Measurements from ENCODE around the gene LENG9.

Gene LENG9

GRCh38 chr19:54459282-54460229, 4.0 kb downstream of the LENG9 start:
- Histone ChIP-seq H3K36me3 (ENCODE audit: control insufficient read depth, insufficient read depth, low read length) (peaks cover 67% of the 10 kb centered on the region), H3K27me3 (ENCODE audit: control insufficient read depth, insufficient read depth, low read length, poor library complexity, severe bottlenecking) (peaks cover 6% of the 10 kb centered on the region)
- WGBS, 2 experiments = 95 to 96% methylated on average over 16 of the region's 16 CpGs

GRCh38 chr19:54458648-54459281, 4.8 kb downstream of the LENG9 start:
- no peak overlapping the region for H3K4me3 ChIP-seq (ENCODE audit: insufficient read depth, low read depth, low read length)
- H3K4me1 ChIP-seq (ENCODE audit: control insufficient read depth, insufficient read depth, low read length) = no peaks in the 10 kb centered on the region
- no peaks in the 10 kb centered on the region for H3K9me3 ChIP-seq (ENCODE audit: control insufficient read depth, low read length)
- WGBS, 2 experiments = 96 to 97% methylated on average over 11 of the region's 11 CpGs
- peaks cover 75% of the 10 kb centered on the region for H3K36me3 ChIP-seq (ENCODE audit: control insufficient read depth, insufficient read depth, low read length)
- H3K27ac ChIP-seq (ENCODE audit: insufficient read depth, low read depth, low read length, poor library complexity, severe bottlenecking) = no peak overlapping the region
- peaks cover 6% of the 10 kb centered on the region for H3K27me3 ChIP-seq (ENCODE audit: control insufficient read depth, insufficient read depth, low read length, poor library complexity, severe bottlenecking)

More at GRCh38 chr19:54459282-54460229, 4.0 kb downstream of the LENG9 start:
- Histone ChIP-seq H3K4me1 (ENCODE audit: control insufficient read depth, insufficient read depth, low read length) (no peaks in the 10 kb centered on the region), H3K9me3 (ENCODE audit: control insufficient read depth, low read length) (no peaks in the 10 kb centered on the region), H3K4me3 (ENCODE audit: insufficient read depth, low read depth, low read length) (no peak overlapping the region), H3K27ac (ENCODE audit: insufficient read depth, low read depth, low read length, poor library complexity, severe bottlenecking) (no peak overlapping the region)

GRCh38 chr19:54457773-54458647, 5.6 kb downstream of the LENG9 start:
- 93 to 94% methylated on average over 42 of the region's 42 CpGs for WGBS, 2 experiments
- H3K4me3 ChIP-seq (ENCODE audit: insufficient read depth, low read depth, low read length) = no peak overlapping the region
- peaks cover 2% of the 10 kb centered on the region for H3K27me3 ChIP-seq (ENCODE audit: control insufficient read depth, insufficient read depth, low read length, poor library complexity, severe bottlenecking)
- H3K9me3 ChIP-seq (ENCODE audit: control insufficient read depth, low read length) = no peaks in the 10 kb centered on the region
- H3K4me1 ChIP-seq (ENCODE audit: control insufficient read depth, insufficient read depth, low read length) = no peaks in the 10 kb centered on the region
- H3K36me3 ChIP-seq (ENCODE audit: control insufficient read depth, insufficient read depth, low read length) = peaks cover 82% of the 10 kb centered on the region
- no peak overlapping the region for H3K27ac ChIP-seq (ENCODE audit: insufficient read depth, low read depth, low read length, poor library complexity, severe bottlenecking)

- Histone ChIP-seq H3K27me3 (ENCODE audit: control insufficient read depth, insufficient read depth, low read length, poor library complexity, severe bottlenecking) (no peaks in the 10 kb centered on the region), H3K4me1 (ENCODE audit: control insufficient read depth, insufficient read depth, low read length) (no peaks in the 10 kb centered on the region), H3K4me3 (ENCODE audit: insufficient read depth, low read depth, low read length) (no peak overlapping the region), H3K36me3 (ENCODE audit: control insufficient read depth, insufficient read depth, low read length) (peaks cover 90% of the 10 kb centered on the region), H3K9me3 (ENCODE audit: control insufficient read depth, low read length) (no peaks in the 10 kb centered on the region), H3K27ac (ENCODE audit: insufficient read depth, low read depth, low read length, poor library complexity, severe bottlenecking) (no peak overlapping the region)
- 96% methylated on average over 51 of the region's 51 CpGs for WGBS, 2 experiments
These were observed 6.9 kb downstream of the LENG9 start for GRCh38 chr19:54456423-54457373.

- WGBS, 2 experiments = 97% methylated on average over 40 of the region's 40 CpGs
These were observed 7.7 kb downstream of the LENG9 start for GRCh38 chr19:54455786-54456422.

GRCh38 chr19:54454781-54455675, 8.6 kb downstream of the LENG9 start:
- Histone ChIP-seq H3K27me3 (ENCODE audit: control insufficient read depth, insufficient read depth, low read length, poor library complexity, severe bottlenecking) (no peaks in the 10 kb centered on the region), H3K27ac (ENCODE audit: insufficient read depth, low read depth, low read length, poor library complexity, severe bottlenecking) (no peak overlapping the region), H3K36me3 (ENCODE audit: control insufficient read depth, insufficient read depth, low read length) (peaks cover 81% of the 10 kb centered on the region), H3K4me1 (ENCODE audit: control insufficient read depth, insufficient read depth, low read length) (peaks cover 7% of the 10 kb centered on the region), H3K4me3 (ENCODE audit: insufficient read depth, low read depth, low read length) (no peak overlapping the region), H3K9me3 (ENCODE audit: control insufficient read depth, low read length) (no peaks in the 10 kb centered on the region)
- WGBS, 2 experiments = 96 to 97% methylated on average over 33 of the region's 33 CpGs

More at GRCh38 chr19:54455786-54456422, 7.7 kb downstream of the LENG9 start:
- no peak overlapping the region for H3K27ac ChIP-seq (ENCODE audit: insufficient read depth, low read depth, low read length, poor library complexity, severe bottlenecking)
- no peaks in the 10 kb centered on the region for H3K4me1 ChIP-seq (ENCODE audit: control insufficient read depth, insufficient read depth, low read length)
- no peak overlapping the region for H3K4me3 ChIP-seq (ENCODE audit: insufficient read depth, low read depth, low read length)
- H3K36me3 ChIP-seq (ENCODE audit: control insufficient read depth, insufficient read depth, low read length) = peaks cover 86% of the 10 kb centered on the region
- H3K27me3 ChIP-seq (ENCODE audit: control insufficient read depth, insufficient read depth, low read length, poor library complexity, severe bottlenecking) = no peaks in the 10 kb centered on the region
- no peaks in the 10 kb centered on the region for H3K9me3 ChIP-seq (ENCODE audit: control insufficient read depth, low read length)

GRCh38 chr19:54453921-54454780, 9.4 kb downstream of the LENG9 start:
- Histone ChIP-seq H3K4me1 (ENCODE audit: control insufficient read depth, insufficient read depth, low read length) (peaks cover 8% of the 10 kb centered on the region), H3K36me3 (ENCODE audit: control insufficient read depth, insufficient read depth, low read length) (peaks cover 74% of the 10 kb centered on the region), H3K27me3 (ENCODE audit: control insufficient read depth, insufficient read depth, low read length, poor library complexity, severe bottlenecking) (no peaks in the 10 kb centered on the region), H3K27ac (ENCODE audit: insufficient read depth, low read depth, low read length, poor library complexity, severe bottlenecking) (no peak overlapping the region), H3K9me3 (ENCODE audit: control insufficient read depth, low read length) (no peaks in the 10 kb centered on the region), H3K4me3 (ENCODE audit: insufficient read depth, low read depth, low read length) (no peak overlapping the region)
- 96 to 97% methylated on average over 31 of the region's 31 CpGs for WGBS, 2 experiments

GRCh38 chr19:54452626-54453025, 11.0 kb downstream of the LENG9 start:
- 95 to 96% methylated on average over 11 of the region's 11 CpGs for WGBS, 2 experiments
- no peaks in the 10 kb centered on the region for H3K27me3 ChIP-seq (ENCODE audit: control insufficient read depth, insufficient read depth, low read length, poor library complexity, severe bottlenecking)
- no peak overlapping the region for H3K4me3 ChIP-seq (ENCODE audit: insufficient read depth, low read depth, low read length)
- no peak overlapping the region for H3K27ac ChIP-seq (ENCODE audit: insufficient read depth, low read depth, low read length, poor library complexity, severe bottlenecking)
- H3K4me1 ChIP-seq (ENCODE audit: control insufficient read depth, insufficient read depth, low read length) = peaks cover 8% of the 10 kb centered on the region
- peaks cover 59% of the 10 kb centered on the region for H3K36me3 ChIP-seq (ENCODE audit: control insufficient read depth, insufficient read depth, low read length)
- H3K9me3 ChIP-seq (ENCODE audit: control insufficient read depth, low read length) = no peaks in the 10 kb centered on the region
